Astrocyte (in vitro differentiated cells and primary cell): ENCODE measurements around the gene TRMT112. TPM values are rescaled to one million over a fixed set of nuclear protein-coding genes. Genes with fewer than 3 reads are reported as not detected.

Experiments used
- DNase-seq: peaks from one replicate; pipeline ENCODE4 v3.0.0-alpha.2; 2010; ENCODE audit warnings: low read depth
- FAIRE-seq: peaks from 2 replicates; lab custom pipeline; 2011; peaks lifted over from hg19 to GRCh38; lab: Jason Lieb, UNC
- H2AFZ ChIP-seq: 2 replicates; pipeline ENCODE4 v1.6.0; 2012; ENCODE audit warnings: low read depth, low read length, inconsistent platforms
- H3K27ac ChIP-seq: 2 replicates; pipeline ENCODE4 v1.5.1; 2011; ENCODE audit warnings: low read depth, low read length, inconsistent platforms
- H3K27me3 ChIP-seq: 2 replicates; pipeline ENCODE4 v1.6.0; 2011; ENCODE audit warnings: low read length, inconsistent platforms; ENCODE audit not compliant: insufficient read depth
- H3K36me3 ChIP-seq: 2 replicates; pipeline ENCODE4 v1.5.1; 2011; ENCODE audit warnings: low read length, inconsistent platforms; ENCODE audit not compliant: insufficient read depth
- H3K4me1 ChIP-seq: 2 replicates; pipeline ENCODE4 v1.5.1; 2011; ENCODE audit warnings: low read length, inconsistent platforms; ENCODE audit not compliant: insufficient read depth
- H3K4me2 ChIP-seq: 2 replicates; pipeline ENCODE4 v1.6.0; 2012; ENCODE audit warnings: low read length, inconsistent platforms
- H3K4me3 ChIP-seq: 2 replicates; pipeline ENCODE4 v1.5.1; 2011; ENCODE audit warnings: low read depth, mild to moderate bottlenecking, low read length, inconsistent platforms; ENCODE audit not compliant: insufficient read depth
- H3K79me2 ChIP-seq: 2 replicates; pipeline ENCODE4 v1.6.0; 2012; ENCODE audit warnings: mild to moderate bottlenecking, low read length, inconsistent platforms; ENCODE audit not compliant: insufficient read depth
- H3K9ac ChIP-seq: 2 replicates; pipeline ENCODE4 v1.6.0; 2012; ENCODE audit warnings: mild to moderate bottlenecking, low read length, inconsistent platforms
- H3K9me3 ChIP-seq: 2 replicates; pipeline ENCODE4 v1.5.1; 2012; ENCODE audit warnings: low read depth, mild to moderate bottlenecking, low read length, inconsistent platforms; ENCODE audit not compliant: insufficient read depth
- H4K20me1 ChIP-seq: 2 replicates; pipeline ENCODE4 v1.6.0; 2012; ENCODE audit warnings: low read length, inconsistent platforms; ENCODE audit not compliant: insufficient read depth
- H3K27ac Mint-ChIP-seq: one replicate; pipeline ENCODE4 v1.8.0; 2021; ENCODE audit warnings: mild to moderate bottlenecking, mixed read lengths; ENCODE audit not compliant: unreplicated experiment
- H3K27me3 Mint-ChIP-seq: one replicate; pipeline ENCODE4 v1.8.0; 2021; ENCODE audit warnings: low read depth, mixed read lengths; ENCODE audit not compliant: unreplicated experiment
- H3K36me3 Mint-ChIP-seq: one replicate; pipeline ENCODE4 v1.8.0; 2021; ENCODE audit warnings: low read depth, mixed read lengths; ENCODE audit not compliant: unreplicated experiment
- H3K4me1 Mint-ChIP-seq: one replicate; pipeline ENCODE4 v1.8.0; 2021; ENCODE audit warnings: low read depth, mixed read lengths; ENCODE audit not compliant: unreplicated experiment
- H3K4me3 Mint-ChIP-seq: one replicate; pipeline ENCODE4 v1.8.0; 2021; ENCODE audit warnings: mild to moderate bottlenecking, moderate library complexity, mixed read lengths; ENCODE audit not compliant: unreplicated experiment
- H3K9me3 Mint-ChIP-seq: one replicate; pipeline ENCODE4 v1.8.0; 2021; ENCODE audit warnings: mild to moderate bottlenecking, mixed read lengths; ENCODE audit not compliant: unreplicated experiment
- EZH2 ChIP-seq: IDR thresholded peaks from 2 replicates; pipeline ENCODE4 v1.6.1; 2012; ENCODE audit warnings: mild to moderate bottlenecking, low read length, inconsistent platforms; ENCODE audit not compliant: insufficient read depth
- total RNA-seq: library from RNA; stranded (reverse); gene quantifications from 2 replicates; pipeline ENCODE4 v1.2.1, GENCODE V29; 2021
- TF ChIP-seq, protein P1 (sequence below): IDR thresholded peaks from 2 replicates; pipeline ENCODE4 v1.5.1; 2011; ENCODE audit warnings: low read depth, mild to moderate bottlenecking, inconsistent platforms, low read length, moderate library complexity; ENCODE audit not compliant: insufficient read depth

The TRMT112 gene
- total RNA-seq, 1 donor from 2014 or later: 146 TPM

GRCh38 chr11:64291752-64292459 lies 25.5 kb downstream of the TRMT112 start:
- H3K27ac ChIP-seq: no peak overlapping the region
- peaks cover 3% of the 10 kb centered on the region for H3K4me1 ChIP-seq
- no peaks in the 10 kb centered on the region for H3K79me2 ChIP-seq
- Mint-ChIP-seq H3K36me3 (peaks cover 4% of the 10 kb centered on the region), H3K27ac (no peak overlapping the region), H3K9me3 (no peaks in the 10 kb centered on the region), H3K27me3 (peaks cover 46% of the 10 kb centered on the region), H3K4me3 (no peak overlapping the region), H3K4me1 (peaks cover 10% of the 10 kb centered on the region)
- no peaks in the 10 kb centered on the region for H3K36me3 ChIP-seq
- H3K4me3 ChIP-seq: peak overlapping the region; percentile 17
- DNase-seq (no peak), FAIRE-seq (no peak)
- H3K27me3 ChIP-seq: peaks cover 56% of the 10 kb centered on the region
- TF ChIP-seq, protein P1, sequence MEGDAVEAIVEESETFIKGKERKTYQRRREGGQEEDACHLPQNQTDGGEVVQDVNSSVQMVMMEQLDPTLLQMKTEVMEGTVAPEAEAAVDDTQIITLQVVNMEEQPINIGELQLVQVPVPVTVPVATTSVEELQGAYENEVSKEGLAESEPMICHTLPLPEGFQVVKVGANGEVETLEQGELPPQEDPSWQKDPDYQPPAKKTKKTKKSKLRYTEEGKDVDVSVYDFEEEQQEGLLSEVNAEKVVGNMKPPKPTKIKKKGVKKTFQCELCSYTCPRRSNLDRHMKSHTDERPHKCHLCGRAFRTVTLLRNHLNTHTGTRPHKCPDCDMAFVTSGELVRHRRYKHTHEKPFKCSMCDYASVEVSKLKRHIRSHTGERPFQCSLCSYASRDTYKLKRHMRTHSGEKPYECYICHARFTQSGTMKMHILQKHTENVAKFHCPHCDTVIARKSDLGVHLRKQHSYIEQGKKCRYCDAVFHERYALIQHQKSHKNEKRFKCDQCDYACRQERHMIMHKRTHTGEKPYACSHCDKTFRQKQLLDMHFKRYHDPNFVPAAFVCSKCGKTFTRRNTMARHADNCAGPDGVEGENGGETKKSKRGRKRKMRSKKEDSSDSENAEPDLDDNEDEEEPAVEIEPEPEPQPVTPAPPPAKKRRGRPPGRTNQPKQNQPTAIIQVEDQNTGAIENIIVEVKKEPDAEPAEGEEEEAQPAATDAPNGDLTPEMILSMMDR: no peak
- TF ChIP-seq EZH2: peak; percentile 97
- H3K9ac ChIP-seq: no peak overlapping the region
- no peaks in the 10 kb centered on the region for H3K9me3 ChIP-seq
- H2AFZ ChIP-seq: no peak overlapping the region
- H3K4me2 ChIP-seq: peak overlapping the region; percentile 72
- H4K20me1 ChIP-seq: peaks cover 31% of the 10 kb centered on the region

DNA sequence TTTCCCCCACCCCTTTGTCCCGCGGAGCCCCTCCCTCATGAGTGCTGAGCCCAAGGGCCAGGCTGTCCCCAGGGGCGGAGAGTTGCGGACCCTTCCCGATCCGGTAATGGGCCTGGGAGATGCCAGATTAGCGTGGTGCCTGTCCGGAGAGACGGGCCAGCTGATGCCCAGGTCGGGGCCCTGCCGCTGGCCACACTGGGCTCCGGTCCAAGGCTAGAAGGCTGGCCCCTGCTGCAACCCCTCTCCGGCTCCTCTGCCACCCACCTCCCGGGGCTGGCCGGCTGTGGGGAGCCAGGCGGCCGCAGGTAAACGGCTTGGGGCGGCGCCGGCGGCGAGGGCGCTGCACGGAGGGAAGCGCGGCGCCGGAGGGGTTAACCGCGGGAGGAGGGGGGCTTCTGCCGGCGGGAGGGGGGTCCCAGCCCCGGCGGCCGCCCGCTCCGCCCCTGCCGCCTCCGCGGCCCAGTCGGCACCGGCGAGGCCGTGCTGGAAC lies 26.1 kb downstream of the TRMT112 start, which contains the start of gene KCNK4:
Gene KCNK4, plus strand, starts transcription at position 41 of the 490 bp plus-strand sequence. CDS start 1,717 bp downstream, outside the sequence.
- no peaks in the 10 kb centered on the region for H3K79me2 ChIP-seq
- H3K4me2 ChIP-seq: peak within 1 kb of the TSS; percentile 72
- H3K4me3 Mint-ChIP-seq: peak within 1 kb of the TSS; percentile 72
- H3K4me3 ChIP-seq: peak within 1 kb of the TSS; percentile 17
- H3K4me1 ChIP-seq: peaks cover 3% of the 10 kb centered on the region
- H3K27me3 Mint-ChIP-seq: peaks cover 40% of the 10 kb centered on the region
- H3K4me1 Mint-ChIP-seq: peaks cover 14% of the 10 kb centered on the region
- H2AFZ ChIP-seq: no peak within 1 kb of the TSS
- H3K9me3 ChIP-seq: no peaks in the 10 kb centered on the region
- DNase-seq (no peak), FAIRE-seq (no peak)
- no peak within 1 kb of the TSS for H3K27ac ChIP-seq
- H4K20me1 ChIP-seq: peaks cover 31% of the 10 kb centered on the region
- H3K36me3 Mint-ChIP-seq: peaks cover 4% of the 10 kb centered on the region
- peaks cover 50% of the 10 kb centered on the region for H3K27me3 ChIP-seq
- H3K36me3 ChIP-seq: no peaks in the 10 kb centered on the region
- H3K27ac Mint-ChIP-seq: no peak within 1 kb of the TSS
- TF ChIP-seq, protein P1: no peak
- TF ChIP-seq EZH2: peak; percentile 27
- no peak within 1 kb of the TSS for H3K9ac ChIP-seq
- H3K9me3 Mint-ChIP-seq: no peaks in the 10 kb centered on the region
